GM19099 (cell line): Measurements from ENCODE around the gene TNFAIP8L1.

Experiments
- POLR2A ChIP-seq: IDR thresholded peaks from 3 replicates; pipeline ENCODE4 v1.6.1; 2011; ENCODE audit warnings: low read depth; ENCODE audit not compliant: insufficient read length; ENCODE audit errors: extremely low read depth

Gene TNFAIP8L1

DNA sequence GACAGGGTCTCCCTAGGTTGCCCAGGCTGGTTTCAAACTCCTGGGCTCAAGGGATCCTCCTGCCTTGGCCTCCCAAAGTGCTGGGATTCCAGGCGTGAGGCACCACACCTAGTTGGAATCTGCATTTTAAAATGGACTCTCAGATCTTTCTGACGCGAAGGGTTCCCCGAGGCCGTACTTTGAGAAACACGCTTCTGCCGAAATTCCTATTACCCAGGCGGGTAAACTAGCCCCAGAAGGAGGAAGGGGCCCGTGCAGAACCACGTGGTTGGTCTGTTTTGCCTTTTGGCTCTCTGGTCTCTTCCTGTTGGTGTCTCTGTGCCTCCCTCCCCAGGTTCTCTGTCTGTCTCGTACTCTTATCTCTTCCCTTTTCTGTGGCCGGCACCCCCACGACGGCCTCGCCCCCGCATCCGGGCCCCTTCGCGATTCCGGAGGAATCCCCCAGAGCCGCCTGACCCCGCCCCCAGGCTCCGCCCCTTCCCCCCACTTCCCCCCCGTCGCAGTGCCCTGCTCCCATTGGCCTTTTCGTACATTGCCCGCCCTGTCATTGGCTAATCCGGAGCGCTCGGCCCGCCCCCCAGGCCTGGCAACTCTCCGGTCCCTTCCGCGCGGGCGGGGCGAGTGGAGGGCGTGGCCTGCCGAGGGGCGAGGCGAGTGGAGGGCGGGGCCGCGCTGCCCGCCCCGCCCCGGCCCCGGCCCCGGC lies at the start of gene TNFAIP8L1:
TSS of gene TNFAIP8L1 (plus strand) at position 689 of the 703 bp plus-strand sequence. CDS start 12,354 bp downstream, outside the sequence.
- peak; percentile 28 for TF ChIP-seq POLR2A

- no peak for TF ChIP-seq POLR2A
These were observed 49.5 kb upstream of the TNFAIP8L1 start for GRCh38 chr19:4589579-4590410.

DNA sequence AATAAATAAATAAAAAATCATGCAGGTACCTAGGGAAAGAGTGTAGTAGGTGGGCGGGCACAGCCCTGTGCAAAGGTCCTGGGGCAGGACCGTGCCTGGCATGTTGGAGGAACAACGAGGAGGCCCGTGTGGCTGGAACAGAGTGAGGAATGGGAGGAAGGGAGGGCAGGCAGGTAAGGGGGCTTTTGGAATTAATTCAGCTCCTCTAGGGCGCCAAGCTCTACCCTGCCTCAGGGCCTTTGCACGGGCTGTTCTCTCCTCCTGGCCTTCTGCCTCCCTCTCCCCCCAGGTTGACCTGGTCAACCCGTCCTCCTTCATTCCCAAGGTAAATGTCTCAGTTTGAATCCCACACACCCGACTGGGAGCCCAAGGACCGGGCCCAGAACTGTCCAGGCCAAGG lies 48.8 kb upstream of the TNFAIP8L1 start:
- no peak for TF ChIP-seq POLR2A

- TF ChIP-seq POLR2A: no peak
These were observed 48.0 kb upstream of the TNFAIP8L1 start for GRCh38 chr19:4591320-4591719.

- no peak for TF ChIP-seq POLR2A
These were observed 46.9 kb upstream of the TNFAIP8L1 start for GRCh38 chr19:4592445-4592844.

DNA sequence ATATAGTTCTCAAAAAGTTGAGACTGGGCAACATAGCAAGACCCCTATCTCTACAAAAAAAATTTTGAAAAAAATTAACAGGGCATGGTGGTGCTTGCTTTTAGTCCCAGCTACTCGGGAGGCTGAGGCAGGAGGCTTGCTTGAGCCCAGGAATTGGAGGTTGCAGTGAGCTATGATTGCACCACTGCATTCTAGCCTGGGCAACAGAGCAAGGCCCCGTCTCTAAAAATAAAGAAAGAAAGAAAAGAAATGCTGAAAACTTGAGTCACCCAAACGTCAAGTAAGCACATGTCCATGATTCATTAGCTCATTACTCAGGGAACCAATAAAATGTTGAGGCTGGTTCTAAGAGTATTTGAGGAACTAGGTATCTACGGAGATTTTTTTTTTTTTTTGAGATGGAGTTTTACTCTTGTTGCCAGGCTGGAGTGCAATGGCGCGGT lies 45.9 kb upstream of the TNFAIP8L1 start:
- no peak for TF ChIP-seq POLR2A

GRCh38 chr19:4594201-4594600 lies 45.1 kb upstream of the TNFAIP8L1 start:
- no peak for TF ChIP-seq POLR2A

DNA sequence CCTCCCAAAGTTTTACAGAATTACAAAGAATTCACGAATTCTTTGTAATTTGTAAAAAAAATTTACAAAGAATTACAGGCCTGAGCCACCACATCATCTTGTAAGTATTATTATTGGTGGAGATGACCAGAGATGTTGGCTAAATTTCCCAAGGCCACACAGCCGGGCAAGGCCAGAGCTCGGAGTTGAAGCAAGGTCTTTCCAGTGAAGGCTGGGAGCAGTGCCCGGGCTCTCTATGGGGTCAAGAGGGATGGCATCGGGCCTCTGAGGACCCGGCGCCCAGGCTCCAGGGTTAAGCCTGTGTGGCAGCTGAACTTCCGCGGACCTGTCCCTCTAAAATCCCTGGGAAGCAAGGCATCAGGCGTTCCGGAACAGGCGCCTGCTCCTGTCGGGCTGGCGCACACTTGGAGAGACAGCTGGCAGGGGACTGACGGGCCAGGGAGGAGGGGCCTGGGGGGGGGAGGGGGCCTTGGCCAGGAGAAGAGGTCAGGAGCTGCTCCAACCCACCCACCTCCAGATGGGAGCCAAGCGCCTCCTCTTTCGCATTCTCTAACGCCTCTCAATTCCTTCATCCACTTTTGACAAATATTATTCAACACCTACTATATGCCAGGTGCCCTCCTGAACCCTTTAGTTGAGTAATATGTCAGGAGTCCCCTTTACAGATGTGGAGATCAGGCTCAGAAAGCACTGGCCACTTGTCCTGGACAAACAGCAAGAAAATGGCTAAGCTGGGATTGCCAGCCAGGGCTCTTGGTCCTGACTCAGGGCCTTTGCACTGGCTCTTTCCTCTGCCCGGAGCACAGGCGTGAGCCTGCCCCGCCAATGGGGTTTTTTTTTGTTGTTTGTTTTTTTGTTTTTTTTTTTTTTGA lies 43.0 kb upstream of the TNFAIP8L1 start:
- TF ChIP-seq POLR2A: no peak

DNA sequence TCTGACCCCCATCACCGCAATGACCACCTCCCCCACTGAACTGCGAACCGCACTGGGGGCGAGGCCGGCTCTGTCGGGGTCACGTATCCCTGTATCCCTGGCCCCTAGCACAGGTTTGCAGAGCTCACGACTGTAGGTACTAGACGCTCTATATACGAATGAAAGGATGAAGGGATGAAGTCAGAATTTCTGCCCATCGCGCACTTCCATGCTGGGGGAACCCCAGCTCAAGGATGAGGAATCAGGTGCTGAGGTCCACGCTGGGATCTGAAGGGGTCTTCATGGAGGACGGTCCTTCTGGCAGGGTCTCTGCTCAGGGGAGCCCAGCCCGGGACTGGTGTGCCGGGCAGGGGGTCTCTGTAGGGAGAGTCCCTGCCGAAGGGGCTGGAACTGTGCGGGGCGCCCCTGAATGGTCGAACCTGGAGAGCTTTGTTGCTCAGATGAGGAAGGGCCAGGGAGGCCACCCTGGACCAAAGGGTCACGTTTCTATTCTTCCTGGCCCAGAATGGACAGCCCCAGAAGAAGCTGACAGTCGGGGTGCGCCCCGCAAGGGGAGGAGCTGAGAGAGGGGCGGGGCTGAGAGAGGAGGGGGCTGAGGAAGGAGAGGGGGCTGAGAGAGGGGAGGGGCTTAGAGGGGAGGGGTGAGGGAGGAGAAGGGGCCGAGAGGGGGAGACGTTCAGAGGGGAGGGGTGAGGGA lies 41.9 kb upstream of the TNFAIP8L1 start:
- TF ChIP-seq POLR2A: no peak

DNA sequence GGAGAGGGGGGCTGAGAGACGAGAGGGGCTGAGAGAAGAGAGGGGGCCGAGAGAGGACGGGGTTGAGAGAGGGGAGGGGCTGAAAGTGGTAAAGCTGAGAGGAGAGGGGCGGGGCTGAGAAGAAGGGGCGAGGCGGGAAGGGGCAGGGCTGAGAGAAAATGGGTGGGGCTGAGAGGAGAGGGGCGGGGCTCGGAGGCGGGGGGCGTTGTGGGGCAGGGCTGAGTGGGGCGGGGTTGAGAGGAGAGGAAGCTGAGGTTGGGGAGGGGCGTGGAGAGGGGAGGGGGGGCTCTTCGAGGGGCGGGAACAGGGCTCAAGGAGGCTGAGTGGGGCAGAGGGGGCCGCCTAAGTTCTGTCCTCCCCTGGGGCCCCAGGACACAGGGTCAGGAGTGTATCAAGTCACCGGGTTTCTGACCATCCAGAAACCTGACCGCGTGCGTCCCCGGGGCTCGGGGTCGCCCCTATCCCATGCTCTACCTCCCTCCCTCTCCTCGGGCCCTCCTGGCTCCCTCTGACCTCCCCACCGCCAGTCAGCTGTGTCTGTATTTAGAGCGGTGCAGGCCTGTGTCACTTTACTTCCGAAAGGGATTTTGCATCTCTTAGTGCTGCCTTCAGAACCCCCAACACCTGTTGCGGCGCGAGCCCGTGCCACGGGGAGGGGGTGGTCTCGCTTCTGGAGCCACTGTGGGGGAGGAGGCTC lies 41.2 kb upstream of the TNFAIP8L1 start:
- TF ChIP-seq POLR2A: no peak

DNA sequence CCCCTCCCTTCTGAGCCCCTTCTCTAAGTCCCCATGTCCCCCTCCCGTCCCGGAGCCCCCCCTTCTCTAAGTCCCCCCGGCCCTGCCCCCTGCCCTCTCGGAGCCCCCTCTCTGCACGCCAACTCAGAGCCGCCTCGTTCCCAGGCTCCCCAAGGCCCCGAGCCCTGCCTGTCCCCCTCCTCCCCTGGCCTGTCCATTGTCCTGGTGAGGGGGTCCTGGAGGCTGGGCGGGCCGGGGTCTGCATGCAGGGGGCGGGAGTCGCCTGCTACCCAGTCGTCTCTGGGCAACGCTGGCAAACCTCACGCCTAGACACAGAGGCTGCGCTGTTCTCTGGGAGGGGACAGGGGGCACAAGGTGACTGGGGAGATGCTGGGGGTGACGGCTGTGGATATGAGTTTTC lies 40.6 kb upstream of the TNFAIP8L1 start:
- no peak for TF ChIP-seq POLR2A

DNA sequence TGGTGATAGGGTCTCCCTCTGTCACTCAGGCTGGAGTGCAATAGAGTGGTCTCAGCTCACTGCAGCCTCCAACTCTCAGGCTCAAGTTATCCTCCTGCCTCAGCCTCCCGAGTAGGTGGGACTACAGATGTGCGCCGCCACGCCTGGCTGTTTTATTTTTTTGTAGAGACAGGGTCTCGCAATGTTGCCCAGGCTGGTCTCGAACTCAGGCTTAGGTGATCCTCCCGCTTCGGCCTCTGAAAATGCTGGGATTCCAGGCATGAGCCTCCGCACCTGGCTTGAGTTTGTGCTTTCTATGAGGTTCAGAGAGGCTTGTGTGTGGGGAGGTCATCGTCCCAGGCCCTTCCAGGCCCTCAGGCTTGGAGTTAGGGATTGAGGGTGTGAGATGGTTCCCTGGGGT lies 39.2 kb upstream of the TNFAIP8L1 start:
- TF ChIP-seq POLR2A: no peak

DNA sequence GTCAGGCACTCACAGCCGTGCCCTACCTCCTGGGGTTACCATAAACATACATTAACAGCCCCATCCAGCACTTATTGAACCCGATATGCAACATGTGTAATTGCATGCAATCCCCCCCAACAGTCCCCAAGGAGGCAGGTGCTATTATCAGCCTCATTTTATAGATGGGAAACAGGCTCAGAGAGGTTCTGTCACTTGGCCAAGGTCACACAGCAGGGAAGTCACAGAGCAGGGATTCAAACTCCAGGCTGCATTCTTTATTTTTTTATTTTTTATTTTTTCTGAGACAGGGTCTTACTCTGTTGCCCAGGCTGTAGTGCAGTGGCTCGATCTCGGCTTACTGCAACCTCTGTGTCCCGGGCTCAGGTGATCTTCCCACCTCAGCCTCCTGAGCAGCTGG lies 38.4 kb upstream of the TNFAIP8L1 start:
- TF ChIP-seq POLR2A: no peak
